GM19043 (cell line): ENCODE measurements around the gene ARL13B.

ENCODE experiments used
- ATAC-seq: cut with Tn5 transposase; IDR thresholded peaks from one replicate; pipeline ENCODE4 v1.9.1; 2021; ENCODE audit warnings: low read depth; ENCODE audit not compliant: unreplicated experiment

ARL13B gene

GRCh38 chr3:94093151-94093550, 113.2 kb downstream of the ARL13B start:
- no peak for ATAC-seq

GRCh38 chr3:94095111-94095510, 115.2 kb downstream of the ARL13B start:
- ATAC-seq = no peak

DNA sequence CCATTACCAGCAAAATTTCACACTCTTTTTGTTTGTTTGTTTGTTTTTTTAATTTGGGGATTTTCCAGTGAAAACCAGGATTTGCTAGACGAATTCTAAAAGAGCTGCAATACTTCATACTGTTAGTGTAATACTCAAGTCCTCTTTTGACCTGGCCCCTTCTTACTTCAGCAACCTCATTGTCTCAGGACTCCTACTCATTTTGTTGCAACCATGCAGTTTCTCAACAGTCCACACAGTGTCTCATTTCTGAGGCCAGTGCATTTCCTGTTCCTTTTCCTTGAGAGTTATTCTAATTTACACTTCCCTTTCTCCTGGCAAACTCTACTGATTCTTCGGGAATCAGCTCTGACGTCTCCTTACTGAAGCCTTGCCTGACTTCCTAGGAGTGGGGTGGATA, 118.5 kb downstream of the ARL13B start:
- ATAC-seq = no peak

DNA sequence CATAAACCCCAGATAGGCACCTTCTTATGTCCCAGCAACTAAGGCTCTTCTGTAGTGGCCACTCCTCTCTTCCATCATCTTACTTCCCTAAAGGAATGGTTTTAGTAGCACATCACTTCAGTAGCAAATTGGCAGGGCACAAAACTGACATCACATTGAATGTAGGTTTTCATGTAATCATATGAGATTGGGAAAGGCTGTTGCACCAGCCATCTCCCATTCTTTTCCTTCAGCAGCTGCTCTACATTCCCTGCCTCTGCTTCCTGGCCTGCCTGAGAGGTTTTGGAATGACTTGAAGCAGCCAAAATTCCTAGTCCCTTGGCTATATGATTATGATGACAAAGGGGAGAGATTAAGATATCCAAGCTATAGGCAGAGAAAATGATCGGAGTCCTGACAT, 119.4 kb downstream of the ARL13B start:
- no peak for ATAC-seq

DNA sequence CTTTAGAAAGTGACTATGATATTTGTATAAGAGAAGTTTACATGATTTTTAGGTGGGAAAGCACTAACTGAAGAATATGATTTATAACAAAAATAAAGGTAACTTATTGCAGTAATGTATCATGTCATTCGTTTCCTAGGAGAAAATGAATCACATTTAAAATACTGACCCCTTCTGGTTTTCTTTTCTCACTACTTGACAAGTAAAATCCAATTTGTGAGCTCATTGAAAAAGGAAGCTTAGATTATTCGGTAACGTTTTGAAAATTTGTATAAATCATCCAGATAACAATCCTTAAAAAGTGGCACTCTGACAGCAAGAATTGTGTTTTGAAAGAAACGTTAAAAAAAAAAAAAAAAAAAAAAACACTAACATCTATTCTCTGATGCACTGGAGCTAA, 121.9 kb downstream of the ARL13B start:
- no peak for ATAC-seq
